Activated CD8-positive, alpha-beta memory T cell treated with anti-CD3 and anti-CD28 coated beads, Interleukin-2, amount 50 U/mL, for 24 hours (primary cell): ENCODE data around the gene ZNF512.
"Not testable (repeated sequence)": the region's sequence is repeated elsewhere in the genome, so short reads cannot be mapped to it uniquely, and the experiment has no call there.

Experiments used
- DNase-seq: peaks from one replicate; pipeline ENCODE4 v3.0.0-alpha.2; 2020; ENCODE audit errors: extremely low read depth

The ZNF512 gene

GRCh38 chr2:27582695-27583389 is at the start of gene ZNF512:
TSS of gene ZNF512 (plus strand) at chr2:27583042. CDS start at chr2:27583113, 71 bp downstream.
- peak; percentile 64 for DNase-seq

GRCh38 chr2:27537287-27537686 is 45.6 kb upstream of the ZNF512 start:
- DNase-seq: no peak

- DNase-seq: not testable (repeated sequence)
These were observed 43.9 kb upstream of the ZNF512 start for GRCh38 chr2:27538839-27539450.

- DNase-seq: not testable (repeated sequence)
These were observed 43.2 kb upstream of the ZNF512 start for GRCh38 chr2:27539649-27540048.

- DNase-seq: no peak
These were observed 38.6 kb upstream of the ZNF512 start for GRCh38 chr2:27544143-27544821.

GRCh38 chr2:27545348-27546141 is 37.3 kb upstream of the ZNF512 start:
- no peak for DNase-seq

GRCh38 chr2:27549303-27549702 is 33.5 kb upstream of the ZNF512 start:
- no peak for DNase-seq

GRCh38 chr2:27551514-27551913 is 31.3 kb upstream of the ZNF512 start:
- DNase-seq: no peak

- DNase-seq: no peak
These were observed 29.9 kb upstream of the ZNF512 start for GRCh38 chr2:27552941-27553340.

GRCh38 chr2:27554451-27554850 is 28.4 kb upstream of the ZNF512 start:
- DNase-seq: not testable (repeated sequence)

- no peak for DNase-seq
These were observed 23.6 kb upstream of the ZNF512 start for GRCh38 chr2:27559228-27559627.

- no peak for DNase-seq
These were observed 21.8 kb upstream of the ZNF512 start for GRCh38 chr2:27561060-27561459.

GRCh38 chr2:27566628-27567027 is 16.2 kb upstream of the ZNF512 start:
- no peak for DNase-seq

GRCh38 chr2:27569398-27569797 is 13.4 kb upstream of the ZNF512 start:
- DNase-seq: no peak

- DNase-seq: no peak
These were observed 11.6 kb upstream of the ZNF512 start for GRCh38 chr2:27571197-27571596.

GRCh38 chr2:27571681-27572080 is 11.2 kb upstream of the ZNF512 start:
- DNase-seq: no peak

GRCh38 chr2:27572439-27572838 is 10.4 kb upstream of the ZNF512 start:
- DNase-seq: no peak

- DNase-seq: no peak
These were observed 9.8 kb upstream of the ZNF512 start for GRCh38 chr2:27572998-27573429.

GRCh38 chr2:27573452-27573851 is 9.4 kb upstream of the ZNF512 start:
- no peak for DNase-seq

- no peak for DNase-seq
These were observed 1.3 kb upstream of the ZNF512 start for GRCh38 chr2:27581417-27582128.

GRCh38 chr2:27582129-27582694 is 630 bp upstream of the ZNF512 start:
- DNase-seq: no peak
